OCI-LY3 (cell line): ENCODE measurements around the gene ARHGAP15.

Source experiments
- H2AFZ ChIP-seq: fragments of 200-600, 300-600 bp; shearing (Covaris generic); 2 replicates; pipeline ENCODE4 v1.6.0; 2014; ENCODE audit warnings: antibody characterized with exemption, low read depth, low read length
- H3K27ac ChIP-seq: fragments of 200-600, 300-600 bp; sonication (generic); 2 replicates; pipeline ENCODE4 v1.5.1; 2014; ENCODE audit warnings: mild to moderate bottlenecking, low read length, moderate library complexity, mixed read lengths
- H3K27me3 ChIP-seq: fragments of 200-600, 300-600 bp; sonication (generic); 2 replicates; pipeline ENCODE4 v1.6.1; 2014; ENCODE audit warnings: low read depth, low read length, mixed read lengths
- H3K36me3 ChIP-seq: fragments of 200-600, 300-600 bp; sonication (generic); replicated peaks from 2 replicates; pipeline ENCODE3; 2014; ENCODE audit warnings: low read depth, low read length, mixed read lengths
- H3K4me1 ChIP-seq: fragments of 300-600, 200-600 bp; sonication (generic); 2 replicates; pipeline ENCODE4 v1.6.1; 2014; ENCODE audit warnings: low read length, mixed read lengths
- H3K4me2 ChIP-seq: fragments of 200-600, 300-600 bp; sonication (generic); 2 replicates; pipeline ENCODE4 v1.6.1; 2014; ENCODE audit warnings: low read length, mixed read lengths
- H3K4me3 ChIP-seq: fragments of 300-600, 200-600 bp; sonication (generic); 2 replicates; pipeline ENCODE4 v1.5.1; 2014; ENCODE audit warnings: antibody characterized with exemption, mild to moderate bottlenecking, low read length, moderate library complexity
- H3K79me2 ChIP-seq: fragments of 300-600, 200-600 bp; shearing (Covaris generic); 2 replicates; pipeline ENCODE4 v1.6.1; 2014; ENCODE audit warnings: mild to moderate bottlenecking, low read length, mixed read lengths
- H3K9ac ChIP-seq: fragments of 300-600, 200-600 bp; shearing (Covaris generic); 2 replicates; pipeline ENCODE4 v1.6.0; 2014; ENCODE audit warnings: mild to moderate bottlenecking, low read length, moderate library complexity
- H3K9me3 ChIP-seq: fragments of 200-600, 300-600 bp; shearing (Covaris generic); 2 replicates; pipeline ENCODE4 v1.6.1; 2014; ENCODE audit warnings: low read length, mixed read lengths; ENCODE audit not compliant: insufficient read depth
- H4K20me1 ChIP-seq: fragments of 200-600, 300-600 bp; sonication (generic); 2 replicates; pipeline ENCODE4 v1.6.1; 2016; ENCODE audit warnings: low read length, mixed read lengths; ENCODE audit not compliant: insufficient read depth
- CTCF ChIP-seq: fragments of 200-600, 300-600 bp; sonication (generic); IDR thresholded peaks from 2 replicates; pipeline ENCODE4 v1.5.1; 2014; ENCODE audit warnings: antibody characterized with exemption, low read length, low read depth
- EZH2phosphoT487 ChIP-seq: fragments of 200-600 bp; shearing (Covaris generic); IDR thresholded peaks from 2 replicates; pipeline ENCODE4 v1.6.1; 2018; ENCODE audit warnings: antibody characterized with exemption, mixed run types, low read depth

Gene ARHGAP15

DNA sequence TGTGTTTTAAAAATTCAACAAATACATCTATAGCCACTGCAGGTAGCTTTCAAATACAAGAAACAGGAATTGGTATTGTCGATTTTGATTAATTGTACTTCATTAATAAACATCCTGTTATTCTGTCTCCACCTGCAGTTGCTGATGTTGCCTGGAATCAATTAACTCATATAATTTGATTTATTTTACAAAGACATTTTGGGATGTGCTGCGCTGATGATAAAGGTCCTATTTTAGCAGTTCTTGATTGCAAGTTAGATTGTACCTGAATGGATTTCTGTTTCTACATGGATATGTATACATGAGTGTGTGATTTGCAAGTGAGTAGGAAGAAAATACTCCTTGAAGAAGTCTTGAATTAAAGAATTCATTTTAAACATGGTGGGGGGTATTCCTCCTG is 605.3 kb downstream of the ARHGAP15 start:
- H3K4me3 ChIP-seq, result no peak overlapping the region
- no peak overlapping the region for H3K27ac ChIP-seq
- no peak overlapping the region for H3K9ac ChIP-seq
- no peaks in the 10 kb centered on the region for H3K9me3 ChIP-seq
- no peaks in the 10 kb centered on the region for H3K36me3 ChIP-seq
- no peaks in the 10 kb centered on the region for H3K79me2 ChIP-seq
- H3K4me1 ChIP-seq, result peaks cover 43% of the 10 kb centered on the region
- H3K27me3 ChIP-seq, result no peaks in the 10 kb centered on the region
- H3K4me2 ChIP-seq, result no peak overlapping the region
- TF ChIP-seq EZH2phosphoT487 (no peak), CTCF (no peak)
- H2AFZ ChIP-seq, result no peak overlapping the region
- no peaks in the 10 kb centered on the region for H4K20me1 ChIP-seq

GRCh38 chr2:143736904-143737303 is 607.7 kb downstream of the ARHGAP15 start:
- Histone ChIP-seq H3K27ac (no peak overlapping the region), H3K79me2 (no peaks in the 10 kb centered on the region), H3K4me2 (no peak overlapping the region), H3K36me3 (no peaks in the 10 kb centered on the region), H3K4me1 (peaks cover 20% of the 10 kb centered on the region), H3K9ac (no peak overlapping the region), H2AFZ (no peak overlapping the region), H3K4me3 (no peak overlapping the region), H3K9me3 (no peaks in the 10 kb centered on the region), H3K27me3 (no peaks in the 10 kb centered on the region), H4K20me1 (no peaks in the 10 kb centered on the region)
- TF ChIP-seq EZH2phosphoT487 (no peak), CTCF (no peak)

- H3K4me2 ChIP-seq, result no peak overlapping the region
- TF ChIP-seq CTCF (no peak), EZH2phosphoT487 (no peak)
- no peak overlapping the region for H3K27ac ChIP-seq
- no peak overlapping the region for H3K9ac ChIP-seq
- no peak overlapping the region for H3K4me3 ChIP-seq
- H3K79me2 ChIP-seq, result no peaks in the 10 kb centered on the region
- H4K20me1 ChIP-seq, result no peaks in the 10 kb centered on the region
- no peaks in the 10 kb centered on the region for H3K9me3 ChIP-seq
- H3K27me3 ChIP-seq, result no peaks in the 10 kb centered on the region
- H3K36me3 ChIP-seq, result no peaks in the 10 kb centered on the region
- no peak overlapping the region for H2AFZ ChIP-seq
- H3K4me1 ChIP-seq, result no peaks in the 10 kb centered on the region
Observed at GRCh38 chr2:143740431-143740830, 611.2 kb downstream of the ARHGAP15 start.

DNA sequence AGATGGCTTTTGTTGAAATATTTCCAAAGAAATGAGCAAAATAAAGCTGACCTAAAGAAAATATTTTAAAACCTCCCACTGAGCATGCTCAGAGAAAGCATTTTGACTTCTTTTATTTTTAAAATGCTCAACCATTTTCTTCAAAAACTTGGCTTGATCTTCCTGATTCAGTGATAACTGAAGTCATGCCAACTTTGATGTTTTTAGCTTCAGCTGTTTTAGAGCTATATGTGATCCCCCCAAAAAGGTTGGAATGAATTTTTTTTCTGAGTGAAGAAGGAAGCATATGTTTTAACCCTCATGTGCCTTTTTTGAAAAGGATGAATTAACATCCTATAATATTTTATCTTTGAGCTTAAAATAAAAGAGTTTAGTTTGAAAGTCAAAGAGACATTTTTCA is 612.0 kb downstream of the ARHGAP15 start:
- no peaks in the 10 kb centered on the region for H4K20me1 ChIP-seq
- no peak overlapping the region for H3K4me3 ChIP-seq
- no peak overlapping the region for H3K9ac ChIP-seq
- H3K79me2 ChIP-seq, result no peaks in the 10 kb centered on the region
- H2AFZ ChIP-seq, result no peak overlapping the region
- H3K27me3 ChIP-seq, result no peaks in the 10 kb centered on the region
- H3K4me1 ChIP-seq, result no peaks in the 10 kb centered on the region
- H3K27ac ChIP-seq, result no peak overlapping the region
- H3K36me3 ChIP-seq, result no peaks in the 10 kb centered on the region
- TF ChIP-seq CTCF (no peak), EZH2phosphoT487 (no peak)
- H3K9me3 ChIP-seq, result no peaks in the 10 kb centered on the region
- H3K4me2 ChIP-seq, result no peak overlapping the region
